ENCODE measurements around the gene PIK3C2G. TPM values are rescaled to one million over a fixed set of nuclear protein-coding genes. Genes with fewer than 3 reads are reported as not detected.

PIK3C2G gene
- total RNA-seq, 3 donors from 2014 or later: 0.23 to 0.43 (median 0.32) TPM

DNA sequence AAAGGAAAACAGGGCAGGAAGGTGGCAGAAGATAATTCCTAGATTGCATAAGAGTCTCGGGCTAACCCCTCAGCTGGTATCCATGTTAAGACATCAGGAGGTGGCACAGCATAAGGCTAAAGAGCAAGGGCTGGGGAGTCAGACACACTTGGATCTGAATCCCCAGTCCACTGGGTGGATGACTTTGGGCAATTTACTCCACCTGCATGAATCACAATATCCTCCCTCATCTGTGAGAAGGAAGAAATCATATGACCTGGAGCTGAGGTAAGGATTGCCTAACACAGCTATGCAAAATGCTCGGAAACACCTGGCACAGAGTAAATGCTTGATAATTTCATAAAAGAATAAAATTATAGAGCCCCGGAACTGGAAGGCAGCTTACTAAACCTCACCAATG is 217.9 kb downstream of the PIK3C2G start:
- DNase-seq (peak in 2 of 3 donors; percentile 16 to 23), ATAC-seq (peak; percentile 94)
- no peak for TF ChIP-seq CTCF (IDR thresholded peaks at IDR 0.05)
- H3K9me3 ChIP-seq: no peaks in the 10 kb centered on the region
- intact Hi-C loops (cut with DNase I, micrococcal nuclease): no loop called here
- H3K4me1 ChIP-seq (ENCODE audit: low read depth): no peaks in the 10 kb centered on the region
- no peak overlapping the region for H3K4me3 ChIP-seq
- H3K36me3 ChIP-seq (ENCODE audit: low read depth): no peaks in the 10 kb centered on the region

DNA sequence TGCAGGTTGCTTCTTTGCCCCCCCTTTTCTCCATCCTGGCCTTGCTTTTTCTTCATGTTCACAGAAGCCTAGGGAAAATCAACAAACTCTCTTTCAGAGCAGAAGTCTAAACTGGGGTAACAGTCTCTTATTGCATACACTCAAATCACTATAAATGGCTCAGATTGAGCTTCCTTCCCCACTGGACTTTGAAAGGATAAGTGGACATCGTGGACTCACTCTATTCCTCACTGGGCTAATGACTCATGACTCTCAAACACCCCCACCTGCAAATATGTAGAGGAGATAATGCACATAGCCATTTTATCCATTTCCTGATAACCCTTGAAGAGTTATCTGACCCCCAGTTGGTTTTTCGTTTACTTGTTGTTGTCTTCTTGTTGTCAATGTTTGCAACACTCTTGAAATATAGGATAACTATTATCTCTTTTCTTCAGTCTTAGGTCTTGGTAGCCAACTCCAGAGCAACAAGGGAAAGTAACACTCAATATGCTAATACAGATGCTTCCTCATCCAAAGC is 221.3 kb downstream of the PIK3C2G start:
- ATAC-seq: peak; percentile 54
- intact Hi-C loops (cut with DNase I, micrococcal nuclease): no loop called here
- no peak overlapping the region for H3K4me3 ChIP-seq
- no peaks in the 10 kb centered on the region for H3K36me3 ChIP-seq (ENCODE audit: low read depth)
- H3K4me1 ChIP-seq (ENCODE audit: low read depth): no peaks in the 10 kb centered on the region
- no peak for DNase-seq
- H3K9me3 ChIP-seq: no peaks in the 10 kb centered on the region
- no peak for TF ChIP-seq CTCF (IDR thresholded peaks at IDR 0.05)

- Histone ChIP-seq H3K36me3 (ENCODE audit: low read depth) (no peaks in the 10 kb centered on the region), H3K4me3 (no peak overlapping the region), H3K4me1 (ENCODE audit: low read depth) (no peaks in the 10 kb centered on the region), H3K9me3 (no peaks in the 10 kb centered on the region)
- ATAC-seq (no peak), DNase-seq (no peak)
- no peak for TF ChIP-seq CTCF (IDR thresholded peaks at IDR 0.05)
- intact Hi-C loops (cut with DNase I, micrococcal nuclease): no loop called here
Observed at GRCh38 chr12:18483698-18484325, 222.5 kb downstream of the PIK3C2G start.

DNA sequence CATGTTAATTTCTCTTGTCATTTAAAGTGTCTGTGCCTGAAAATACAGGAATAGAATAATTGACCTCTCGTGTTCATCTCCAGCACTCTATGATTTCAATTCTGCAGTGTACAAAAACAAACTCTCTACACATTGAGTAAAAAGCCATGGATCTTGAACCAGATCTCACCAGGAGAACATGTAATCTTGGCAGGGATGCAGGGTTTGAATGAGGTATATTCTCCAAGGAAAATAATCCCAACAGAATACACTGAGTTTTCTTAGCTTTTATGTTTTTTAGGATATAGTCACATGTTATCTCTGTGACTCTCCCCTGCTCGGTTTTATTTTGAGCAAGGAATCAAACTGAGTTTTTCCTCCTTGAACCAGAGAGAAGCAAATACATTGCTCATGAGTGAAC is 224.7 kb downstream of the PIK3C2G start:
- ATAC-seq (no peak), DNase-seq (no peak)
- H3K9me3 ChIP-seq: no peaks in the 10 kb centered on the region
- H3K36me3 ChIP-seq (ENCODE audit: low read depth): no peaks in the 10 kb centered on the region
- no peak for TF ChIP-seq CTCF (IDR thresholded peaks at IDR 0.05)
- H3K4me3 ChIP-seq: no peak overlapping the region
- H3K4me1 ChIP-seq (ENCODE audit: low read depth): no peaks in the 10 kb centered on the region
- intact Hi-C loops (cut with DNase I, micrococcal nuclease): no loop called here

GRCh38 chr12:18487509-18487908 is 226.2 kb downstream of the PIK3C2G start:
- H3K9me3 ChIP-seq: no peaks in the 10 kb centered on the region
- no peaks in the 10 kb centered on the region for H3K4me1 ChIP-seq (ENCODE audit: low read depth)
- no peaks in the 10 kb centered on the region for H3K36me3 ChIP-seq (ENCODE audit: low read depth)
- DNase-seq (no peak), ATAC-seq (no peak)
- no peak for TF ChIP-seq CTCF (IDR thresholded peaks at IDR 0.05)
- no peak overlapping the region for H3K4me3 ChIP-seq
- intact Hi-C loops (cut with DNase I, micrococcal nuclease): no loop called here

Data from mucosa of descending colon (tissue), 3 donors.